GM12865 (cell line): ENCODE measurements around the gene ICAM1.

ENCODE experiments used
- DNase-seq: peaks from one replicate; pipeline ENCODE4 v3.0.0; 2010; ENCODE audit warnings: low read depth
- H3K4me3 ChIP-seq: 2 replicates; pipeline ENCODE4 v1.5.1; 2011; ENCODE audit warnings: mild to moderate bottlenecking, low read depth, low read length, control low read depth
- CTCF ChIP-seq: IDR thresholded peaks from 2 replicates; pipeline ENCODE4 v1.5.1; 2011; ENCODE audit warnings: low read length, control low read depth, low read depth, inconsistent platforms; ENCODE audit not compliant: insufficient read depth; ENCODE audit errors: missing control alignments

Gene ICAM1

GRCh38 chr19:10245189-10245939 is 25.6 kb upstream of the ICAM1 start:
- peak; percentile 56 for DNase-seq
- TF ChIP-seq CTCF = no peak
- H3K4me3 ChIP-seq = no peak overlapping the region

- no peak overlapping the region for H3K4me3 ChIP-seq
- TF ChIP-seq CTCF = no peak
- no peak for DNase-seq
Observed at GRCh38 chr19:10246511-10246910, 24.4 kb upstream of the ICAM1 start.

GRCh38 chr19:10251792-10252694 is 18.9 kb upstream of the ICAM1 start, which contains the start of gene MRPL4:
TSS of gene MRPL4 (plus strand) at chr19:10252214. CDS start at chr19:10252254, 40 bp downstream.
- no peak for TF ChIP-seq CTCF
- peak; percentile 98 for DNase-seq
- H3K4me3 ChIP-seq = peak within 1 kb of the TSS; percentile 83

GRCh38 chr19:10252707-10253106 is 18.2 kb upstream of the ICAM1 start:
- DNase-seq = no peak
- no peak for TF ChIP-seq CTCF
- H3K4me3 ChIP-seq = peak overlapping the region; percentile 83

GRCh38 chr19:10254244-10254643 is 16.7 kb upstream of the ICAM1 start:
- TF ChIP-seq CTCF = no peak
- H3K4me3 ChIP-seq = no peak overlapping the region
- no peak for DNase-seq

- TF ChIP-seq CTCF = no peak
Observed at GRCh38 chr19:10255358-10255757, 15.6 kb upstream of the ICAM1 start.

More at GRCh38 chr19:10255358-10255757, 15.6 kb upstream of the ICAM1 start:
- no peak for DNase-seq
- H3K4me3 ChIP-seq = no peak overlapping the region
